BJ (cell line): ENCODE data around the gene SCN3B. TPM values are rescaled to one million over a fixed set of nuclear protein-coding genes. Genes with fewer than 3 reads are reported as not detected.

Experiments
- CTCF ChIA-PET: fragments of 350-600 bp; formaldehyde crosslinking; extraction: SDS; loops from one replicate; lab custom pipeline; 2021; ENCODE audit warnings: antibody characterized with exemption, inconsistent platforms; lab: Yijun Ruan, JAX
- POLR2A ChIA-PET: fragments of 300-600 bp; sonication (Branson Sonifier 250); formaldehyde crosslinking; extraction: SDS; loops from one replicate; lab custom pipeline; 2021; ENCODE audit warnings: antibody characterized with exemption; lab: Charles Lee
- DNase-seq: peaks from one replicate; pipeline ENCODE4 v3.0.0-alpha.2; 2011; ENCODE audit warnings: low read depth
- H3K27me3 ChIP-seq: 2 replicates; pipeline ENCODE4 v1.6.0; 2011; ENCODE audit warnings: low read length; ENCODE audit not compliant: control insufficient read depth, insufficient read depth
- H3K36me3 ChIP-seq: 2 replicates; pipeline ENCODE4 v1.5.1; 2011; ENCODE audit warnings: low read length; ENCODE audit not compliant: control insufficient read depth, insufficient read depth
- H3K4me3 ChIP-seq: 2 replicates; pipeline ENCODE4 v1.5.1; 2011; ENCODE audit warnings: low read depth, mild to moderate bottlenecking, control low read depth, low read length
- polyA plus RNA-seq: library from polyadenylated mRNA; depleted of rRNA; stranded (reverse); fragments of >200 nt; gene quantifications from 2 replicates; pipeline ENCODE4 v1.2.3, GENCODE V29; 2011
- TF ChIP-seq, protein P1 (sequence below): IDR thresholded peaks from 2 replicates; pipeline ENCODE4 v1.5.1; 2011; ENCODE audit warnings: low read depth, mild to moderate bottlenecking, control low read depth, inconsistent platforms, low read length, moderate library complexity; ENCODE audit not compliant: insufficient read depth

Gene SCN3B
- polyA plus RNA-seq, 1 experiment: 0.18 TPM

DNA sequence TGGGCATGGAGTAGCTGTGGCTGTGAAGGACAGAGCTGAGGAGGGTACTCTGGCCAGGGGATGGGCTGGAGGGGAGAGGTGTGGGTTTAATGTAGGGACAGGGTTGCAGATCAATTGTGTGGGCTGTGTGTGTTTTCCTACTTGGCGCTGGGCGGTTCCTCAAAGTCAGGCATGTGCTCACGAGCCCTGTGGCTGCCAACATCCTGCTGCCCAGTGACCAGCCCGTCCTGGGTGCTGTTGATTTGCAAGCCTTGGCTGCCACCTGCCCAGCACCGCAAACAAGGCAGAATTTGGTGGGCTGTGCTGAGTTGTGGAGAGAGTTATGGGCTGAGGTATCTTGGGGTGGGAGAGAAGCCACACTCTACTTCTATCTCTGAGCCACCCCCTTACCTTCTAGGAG, 69.2 kb downstream of the SCN3B start:
- CTCF ChIA-PET: interaction anchor here (1.5 to 1.9 kb wide), 3 partner anchors 9 to 126 kb away, joined by 4 to 6 read pairs (median 4); no protein-coding TSS in a partner anchor

DNA sequence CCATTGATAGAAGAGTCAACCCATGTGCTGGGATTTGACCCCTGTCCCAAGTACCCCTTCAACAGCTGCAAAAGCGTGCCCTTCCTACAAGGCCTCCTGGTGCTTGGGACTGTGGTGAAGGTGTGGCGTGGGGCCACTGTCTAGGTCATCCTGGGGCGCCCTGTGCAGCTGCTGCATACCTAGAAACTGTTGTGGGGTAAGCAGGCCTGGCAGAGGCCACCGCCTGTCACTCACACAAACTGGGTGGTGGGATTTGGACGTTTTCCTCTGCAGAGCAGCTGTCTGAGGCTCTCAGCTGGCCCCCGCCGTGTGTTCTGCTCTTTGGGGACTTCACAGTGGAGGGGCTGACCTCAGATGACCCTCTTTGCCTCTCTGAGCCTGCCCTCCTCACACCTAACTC, 69.7 kb downstream of the SCN3B start:
- POLR2A ChIA-PET: no interaction called here
- Histone ChIP-seq H3K27me3 (no peaks in the 10 kb centered on the region), H3K36me3 (no peaks in the 10 kb centered on the region; the same call in 1 of the 2 replicates), H3K4me3 (no peak overlapping the region)
- TF ChIP-seq, protein P1, sequence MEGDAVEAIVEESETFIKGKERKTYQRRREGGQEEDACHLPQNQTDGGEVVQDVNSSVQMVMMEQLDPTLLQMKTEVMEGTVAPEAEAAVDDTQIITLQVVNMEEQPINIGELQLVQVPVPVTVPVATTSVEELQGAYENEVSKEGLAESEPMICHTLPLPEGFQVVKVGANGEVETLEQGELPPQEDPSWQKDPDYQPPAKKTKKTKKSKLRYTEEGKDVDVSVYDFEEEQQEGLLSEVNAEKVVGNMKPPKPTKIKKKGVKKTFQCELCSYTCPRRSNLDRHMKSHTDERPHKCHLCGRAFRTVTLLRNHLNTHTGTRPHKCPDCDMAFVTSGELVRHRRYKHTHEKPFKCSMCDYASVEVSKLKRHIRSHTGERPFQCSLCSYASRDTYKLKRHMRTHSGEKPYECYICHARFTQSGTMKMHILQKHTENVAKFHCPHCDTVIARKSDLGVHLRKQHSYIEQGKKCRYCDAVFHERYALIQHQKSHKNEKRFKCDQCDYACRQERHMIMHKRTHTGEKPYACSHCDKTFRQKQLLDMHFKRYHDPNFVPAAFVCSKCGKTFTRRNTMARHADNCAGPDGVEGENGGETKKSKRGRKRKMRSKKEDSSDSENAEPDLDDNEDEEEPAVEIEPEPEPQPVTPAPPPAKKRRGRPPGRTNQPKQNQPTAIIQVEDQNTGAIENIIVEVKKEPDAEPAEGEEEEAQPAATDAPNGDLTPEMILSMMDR: no peak
- no peak for DNase-seq
- CTCF ChIA-PET: interaction anchor here (1.5 kb wide), 1 partner anchor 73 kb away, joined by 4 read pairs; no protein-coding TSS in a partner anchor

More for the DNA sequence above, 69.2 kb downstream of the SCN3B start:
- Histone ChIP-seq H3K36me3 (no peaks in the 10 kb centered on the region; the same call in 1 of the 2 replicates), H3K27me3 (no peaks in the 10 kb centered on the region), H3K4me3 (no peak overlapping the region)
- POLR2A ChIA-PET: no interaction called here
- TF ChIP-seq, protein P1: no peak
- DNase-seq: no peak

DNA sequence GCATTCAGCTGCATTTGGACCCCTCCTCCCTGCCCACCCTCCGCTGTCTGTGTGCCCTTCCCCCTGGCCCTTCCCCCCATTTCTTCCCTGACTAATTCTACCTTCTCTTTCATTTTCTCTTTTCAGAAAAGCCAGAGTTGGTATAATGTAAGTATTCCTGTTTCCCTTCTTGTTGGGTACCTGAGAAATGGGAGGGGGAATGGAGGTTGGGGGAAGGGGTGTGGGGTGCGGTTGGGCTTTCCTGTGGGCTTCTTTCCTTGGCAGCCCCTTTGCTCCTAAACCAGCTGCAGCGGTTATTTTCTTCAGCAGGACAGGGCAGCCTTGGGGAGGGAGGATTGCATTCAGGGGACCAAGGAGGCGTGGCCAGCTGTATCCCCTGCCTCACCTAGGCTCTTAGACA, 70.2 kb downstream of the SCN3B start:
- no peaks in the 10 kb centered on the region; the same call in 1 of the 2 replicates for H3K36me3 ChIP-seq
- H3K27me3 ChIP-seq: no peaks in the 10 kb centered on the region
- POLR2A ChIA-PET: no interaction called here
- TF ChIP-seq, protein P1: no peak
- DNase-seq: no peak
- no peak overlapping the region for H3K4me3 ChIP-seq
- CTCF ChIA-PET: interaction anchor here (1.1 to 6.0 kb wide), 3 partner anchors 10 to 123 kb away, joined by 3 to 32 read pairs (median 4); no protein-coding TSS in a partner anchor

DNA sequence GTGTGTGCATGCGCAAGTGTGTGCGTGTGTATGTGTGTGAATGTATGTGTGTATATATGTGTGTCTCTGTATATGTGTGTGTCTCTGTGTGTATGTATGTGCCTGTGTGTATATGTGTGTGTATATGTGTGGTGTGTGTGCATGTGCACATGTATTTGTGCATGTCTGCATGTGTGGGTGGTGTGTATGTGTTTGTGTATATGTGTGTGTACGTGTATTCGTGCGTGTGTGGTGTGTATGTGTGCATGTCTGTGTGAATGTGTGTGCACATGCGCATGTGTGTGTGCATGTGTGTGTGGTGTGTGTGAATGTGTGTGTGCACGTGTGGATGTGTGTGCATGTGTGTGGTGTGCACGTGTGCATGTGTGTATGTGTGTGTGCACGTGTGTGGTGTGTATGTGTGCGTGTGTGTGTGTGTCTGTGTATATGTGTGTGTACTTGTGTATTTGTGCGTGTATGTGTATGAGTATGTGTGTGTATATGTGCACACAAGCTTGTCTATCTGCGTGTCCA, 71.4 kb downstream of the SCN3B start:
- POLR2A ChIA-PET: no interaction called here
- no peaks in the 10 kb centered on the region; the same call in 1 of the 2 replicates for H3K36me3 ChIP-seq
- no peaks in the 10 kb centered on the region for H3K27me3 ChIP-seq
- no peak for DNase-seq
- CTCF ChIA-PET: interaction anchor here (0.6 to 8.0 kb wide), 6 partner anchors 37 to 176 kb away, joined by 3 to 148 read pairs (median 4); no protein-coding TSS in a partner anchor
- TF ChIP-seq, protein P1: no peak
- no peak overlapping the region for H3K4me3 ChIP-seq

DNA sequence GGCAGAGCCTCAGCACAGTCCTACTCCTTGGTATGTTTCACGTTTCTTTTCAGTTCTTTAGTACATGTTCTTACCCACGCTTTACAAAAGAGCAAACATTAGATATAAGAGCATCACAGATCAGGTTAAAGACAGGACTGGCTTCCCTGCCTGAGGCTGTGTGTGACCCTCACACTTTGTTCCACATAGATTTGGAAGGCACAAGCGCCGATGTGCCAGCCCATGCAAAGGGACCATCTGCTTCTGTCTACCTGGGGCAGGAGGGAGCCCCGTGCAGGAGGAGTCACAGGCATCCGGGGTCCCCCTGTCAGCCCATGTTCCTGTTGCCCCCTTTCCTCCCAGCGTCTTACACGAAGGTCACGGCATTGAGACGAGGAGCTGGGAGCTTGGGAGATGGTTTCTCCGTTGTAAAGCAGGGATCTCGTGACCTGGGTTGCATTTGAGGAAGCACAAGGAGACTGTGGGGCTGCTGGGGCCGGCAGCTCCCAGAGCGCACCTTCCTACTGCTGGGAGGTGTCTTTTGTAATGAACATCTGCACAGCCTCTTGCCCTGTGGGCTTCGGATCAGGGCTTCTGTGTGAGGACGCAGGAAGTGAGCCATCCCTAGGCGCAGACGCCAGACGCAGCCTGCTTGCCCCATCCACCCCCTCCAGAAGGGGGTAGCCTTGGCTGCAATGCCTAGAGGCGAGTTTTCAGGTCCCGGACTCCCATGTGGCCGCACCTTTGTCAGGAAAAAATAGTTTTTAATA, 72.6 kb downstream of the SCN3B start:
- POLR2A ChIA-PET: no interaction called here
- TF ChIP-seq, protein P1: no peak
- DNase-seq: no peak
- Histone ChIP-seq H3K36me3 (no peaks in the 10 kb centered on the region; the same call in 1 of the 2 replicates), H3K4me3 (no peak overlapping the region), H3K27me3 (no peaks in the 10 kb centered on the region)
- CTCF ChIA-PET: interaction anchor here (0.7 to 8.0 kb wide), 18 partner anchors 9 to 335 kb away, joined by 3 to 148 read pairs (median 16); no protein-coding TSS in a partner anchor
